Peyer's patch (tissue), 4 donors: ENCODE data around the gene GDAP1L1. TPM values are rescaled to one million over a fixed set of nuclear protein-coding genes. Genes with fewer than 3 reads are reported as not detected.

ENCODE experiments used
- DNase-seq, 3 donors: peaks; one replicate each; pipeline ENCODE4 v3.0.0-alpha.2; 2017 to 2019
- H3K27ac ChIP-seq, 4 donors: fragments of 200-600 bp; sonication (generic); one replicate each; pipeline ENCODE4 v1.5.1; 2016 to 2019
- H3K27me3 ChIP-seq, 2 donors: fragments of 200-600 bp; sonication (generic); one replicate each; pipeline ENCODE4 v1.5.1; 2019
- H3K36me3 ChIP-seq, 3 donors: fragments of 200-600 bp; sonication (generic); one replicate each; pipeline ENCODE4 v1.5.1; 2016 to 2019
- H3K4me1 ChIP-seq, 4 donors: fragments of 200-600 bp; sonication (generic); one replicate each; pipeline ENCODE4 v1.5.1; 2016 to 2019
- H3K4me3 ChIP-seq, 4 donors: fragments of 200-600 bp; sonication (generic); 1 replicate in 3 of 4; 2 replicates in 1 of 4; pipeline ENCODE4 v1.5.1; 2016 to 2019; ENCODE audit warnings: mild to moderate bottlenecking in 1 of 4
- H3K9me3 ChIP-seq, 4 donors: fragments of 200-600 bp; sonication (generic); one replicate each; pipeline ENCODE4 v1.5.1; 2016 to 2019; ENCODE audit warnings: mild to moderate bottlenecking in 1 of 4
- POLR2A ChIP-seq, 2 donors: fragments of 450-650 bp; IDR thresholded peaks; one replicate each; pipeline ENCODE4 v1.5.1; 2017; ENCODE audit warnings: antibody characterized with exemption in 2 of 2, mild to moderate bottlenecking in 2 of 2, moderate library complexity in 2 of 2
- total RNA-seq, 4 donors: library from RNA; depleted of rRNA; stranded (reverse); fragments of >200 nt; gene quantifications; one replicate each; pipeline ENCODE4 v1.1.0, GENCODE V29; 2016
- TF ChIP-seq, protein P1 (sequence below), 6 experiments: fragments of 450-650 bp in 4 of 6; fragments of 200-600 bp in 2 of 6; sonication (generic) in 1 of 6; IDR thresholded peaks; one replicate each; pipeline ENCODE4 v1.5.1; 2017 to 2019; ENCODE audit warnings: antibody characterized with exemption in 6 of 6, mild to moderate bottlenecking in 3 of 6, moderate library complexity in 1 of 6

The GDAP1L1 gene
- total RNA-seq, 4 donors from 2014 or later, result 1.2 to 2.3 TPM; not detected in 2

DNA sequence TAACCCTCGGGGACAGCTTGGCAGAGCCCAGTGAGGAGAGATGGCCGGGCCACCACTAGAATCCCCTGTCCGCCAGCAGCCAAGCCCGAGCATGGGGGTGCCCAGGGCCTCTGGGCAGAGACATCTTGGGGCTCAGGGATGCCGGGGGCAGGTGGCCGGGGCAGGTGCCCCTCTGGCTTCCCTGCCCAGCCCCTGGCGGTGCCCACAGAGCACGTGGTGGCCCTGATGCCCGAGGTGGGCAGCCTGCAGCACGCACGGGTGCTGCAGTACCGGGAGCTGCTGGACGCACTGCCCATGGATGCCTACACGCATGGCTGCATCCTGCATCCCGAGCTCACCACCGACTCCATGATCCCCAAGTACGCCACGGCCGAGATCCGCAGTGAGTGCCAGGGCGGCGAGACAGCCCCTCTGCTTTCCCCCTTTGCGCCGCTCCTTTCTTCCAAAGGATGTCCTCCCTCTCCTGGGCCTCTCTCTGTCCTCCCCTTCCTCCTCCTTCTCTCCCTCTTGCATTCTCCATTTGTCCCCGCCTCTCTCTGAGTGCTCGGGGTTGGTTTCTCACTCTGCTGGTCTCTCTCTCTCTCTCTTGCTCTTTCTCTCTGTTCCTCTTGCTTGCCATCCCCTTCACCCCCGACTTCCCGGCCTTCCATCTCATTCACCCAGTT lies 11.2 kb downstream of the GDAP1L1 start:
- TF ChIP-seq, protein P1, sequence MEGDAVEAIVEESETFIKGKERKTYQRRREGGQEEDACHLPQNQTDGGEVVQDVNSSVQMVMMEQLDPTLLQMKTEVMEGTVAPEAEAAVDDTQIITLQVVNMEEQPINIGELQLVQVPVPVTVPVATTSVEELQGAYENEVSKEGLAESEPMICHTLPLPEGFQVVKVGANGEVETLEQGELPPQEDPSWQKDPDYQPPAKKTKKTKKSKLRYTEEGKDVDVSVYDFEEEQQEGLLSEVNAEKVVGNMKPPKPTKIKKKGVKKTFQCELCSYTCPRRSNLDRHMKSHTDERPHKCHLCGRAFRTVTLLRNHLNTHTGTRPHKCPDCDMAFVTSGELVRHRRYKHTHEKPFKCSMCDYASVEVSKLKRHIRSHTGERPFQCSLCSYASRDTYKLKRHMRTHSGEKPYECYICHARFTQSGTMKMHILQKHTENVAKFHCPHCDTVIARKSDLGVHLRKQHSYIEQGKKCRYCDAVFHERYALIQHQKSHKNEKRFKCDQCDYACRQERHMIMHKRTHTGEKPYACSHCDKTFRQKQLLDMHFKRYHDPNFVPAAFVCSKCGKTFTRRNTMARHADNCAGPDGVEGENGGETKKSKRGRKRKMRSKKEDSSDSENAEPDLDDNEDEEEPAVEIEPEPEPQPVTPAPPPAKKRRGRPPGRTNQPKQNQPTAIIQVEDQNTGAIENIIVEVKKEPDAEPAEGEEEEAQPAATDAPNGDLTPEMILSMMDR (IDR thresholded peaks at IDR 0.05), result no peak
- no peak for TF ChIP-seq POLR2A (IDR thresholded peaks at IDR 0.05)

GRCh38 chr20:44264287-44264686 lies 17.2 kb downstream of the GDAP1L1 start:
- Histone ChIP-seq H3K9me3 (no peaks in the 10 kb centered on the region), H3K36me3 (no peaks in the 10 kb centered on the region), H3K27ac (no peak overlapping the region), H3K4me1 (no peaks in the 10 kb centered on the region), H3K27me3 (no peaks in the 10 kb centered on the region), H3K4me3 (no peak overlapping the region)
- TF ChIP-seq, protein P1 (IDR thresholded peaks at IDR 0.05), result no peak
- TF ChIP-seq POLR2A (IDR thresholded peaks at IDR 0.05), result no peak
- DNase-seq, result no peak

More for the DNA sequence above, 11.2 kb downstream of the GDAP1L1 start:
- no peaks in the 10 kb centered on the region for H3K9me3 ChIP-seq
- no peak overlapping the region for H3K4me3 ChIP-seq
- no peaks in the 10 kb centered on the region for H3K27me3 ChIP-seq
- no peak for DNase-seq
- H3K36me3 ChIP-seq, result no peaks in the 10 kb centered on the region
- no peaks in the 10 kb centered on the region for H3K4me1 ChIP-seq
- H3K27ac ChIP-seq, result no peak overlapping the region

DNA sequence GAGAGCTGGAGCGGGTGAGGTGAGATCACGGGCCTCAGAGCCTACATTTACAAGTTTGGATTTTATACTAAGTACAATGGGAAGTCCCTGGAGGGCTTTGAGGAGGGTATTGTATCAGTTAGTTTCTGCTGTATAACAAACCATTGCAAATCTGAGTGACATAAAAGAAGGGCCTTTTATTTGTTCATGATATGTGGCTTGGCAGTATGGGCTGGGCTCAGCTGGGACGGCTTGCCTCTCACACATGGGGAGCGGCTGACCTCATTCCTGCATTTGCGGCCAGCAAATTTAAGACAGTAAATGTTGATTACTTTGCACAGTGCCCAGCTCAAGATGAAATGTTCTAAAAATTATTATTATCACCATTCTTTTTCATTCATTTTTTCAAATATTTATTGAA lies 21.7 kb downstream of the GDAP1L1 start:
- Histone ChIP-seq H3K4me3 (no peak overlapping the region), H3K27me3 (no peaks in the 10 kb centered on the region), H3K9me3 (no peaks in the 10 kb centered on the region), H3K4me1 (no peaks in the 10 kb centered on the region), H3K36me3 (no peaks in the 10 kb centered on the region), H3K27ac (no peak overlapping the region)
- TF ChIP-seq, protein P1 (IDR thresholded peaks at IDR 0.05), result no peak
- TF ChIP-seq POLR2A (IDR thresholded peaks at IDR 0.05), result no peak
- DNase-seq, result no peak

DNA sequence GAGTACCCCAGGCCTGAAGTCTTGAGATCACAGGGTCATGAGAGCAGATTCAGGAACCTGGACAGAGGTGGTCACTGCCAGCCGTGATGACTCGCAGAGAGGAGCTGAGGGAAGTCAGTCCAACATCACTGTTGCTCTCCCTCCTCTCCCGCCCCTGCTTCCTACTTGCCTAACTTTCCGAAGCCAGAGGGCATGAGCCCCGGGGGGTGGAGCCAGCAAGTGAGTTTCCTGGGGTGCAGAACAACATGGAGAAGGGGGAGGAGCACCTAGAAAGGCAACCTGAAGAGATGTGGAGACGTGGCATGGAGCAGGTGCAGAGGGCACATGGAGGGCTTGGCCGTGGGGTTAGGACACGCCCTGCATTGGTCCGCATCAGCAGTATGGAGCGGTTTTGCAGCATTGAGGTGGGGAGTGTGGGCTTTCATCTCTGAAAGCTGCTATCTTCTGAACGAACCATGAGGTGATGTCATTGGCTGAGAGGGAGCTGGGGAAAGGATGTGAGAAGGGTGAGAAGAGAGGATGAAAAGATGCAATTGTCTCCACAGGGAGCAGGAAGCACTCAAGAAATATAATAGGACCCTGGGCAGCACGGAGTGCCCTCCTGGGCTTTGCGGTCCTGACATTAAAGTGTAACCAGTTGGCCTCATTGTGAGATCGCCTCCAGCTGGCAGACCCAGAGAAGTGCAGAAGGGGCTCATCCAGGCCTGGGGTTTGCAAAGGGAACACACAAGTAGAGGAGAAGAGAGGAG lies 25.0 kb downstream of the GDAP1L1 start:
- no peak overlapping the region for H3K4me3 ChIP-seq
- H3K9me3 ChIP-seq, result no peaks in the 10 kb centered on the region
- TF ChIP-seq, protein P1 (IDR thresholded peaks at IDR 0.05), result peak in 1 of 6 experiments; percentile 3
- TF ChIP-seq POLR2A (IDR thresholded peaks at IDR 0.05), result no peak
- H3K4me1 ChIP-seq, result no peaks in the 10 kb centered on the region
- H3K27ac ChIP-seq, result no peak overlapping the region
- H3K36me3 ChIP-seq, result no peaks in the 10 kb centered on the region
- DNase-seq, result no peak
- H3K27me3 ChIP-seq, result no peaks in the 10 kb centered on the region

DNA sequence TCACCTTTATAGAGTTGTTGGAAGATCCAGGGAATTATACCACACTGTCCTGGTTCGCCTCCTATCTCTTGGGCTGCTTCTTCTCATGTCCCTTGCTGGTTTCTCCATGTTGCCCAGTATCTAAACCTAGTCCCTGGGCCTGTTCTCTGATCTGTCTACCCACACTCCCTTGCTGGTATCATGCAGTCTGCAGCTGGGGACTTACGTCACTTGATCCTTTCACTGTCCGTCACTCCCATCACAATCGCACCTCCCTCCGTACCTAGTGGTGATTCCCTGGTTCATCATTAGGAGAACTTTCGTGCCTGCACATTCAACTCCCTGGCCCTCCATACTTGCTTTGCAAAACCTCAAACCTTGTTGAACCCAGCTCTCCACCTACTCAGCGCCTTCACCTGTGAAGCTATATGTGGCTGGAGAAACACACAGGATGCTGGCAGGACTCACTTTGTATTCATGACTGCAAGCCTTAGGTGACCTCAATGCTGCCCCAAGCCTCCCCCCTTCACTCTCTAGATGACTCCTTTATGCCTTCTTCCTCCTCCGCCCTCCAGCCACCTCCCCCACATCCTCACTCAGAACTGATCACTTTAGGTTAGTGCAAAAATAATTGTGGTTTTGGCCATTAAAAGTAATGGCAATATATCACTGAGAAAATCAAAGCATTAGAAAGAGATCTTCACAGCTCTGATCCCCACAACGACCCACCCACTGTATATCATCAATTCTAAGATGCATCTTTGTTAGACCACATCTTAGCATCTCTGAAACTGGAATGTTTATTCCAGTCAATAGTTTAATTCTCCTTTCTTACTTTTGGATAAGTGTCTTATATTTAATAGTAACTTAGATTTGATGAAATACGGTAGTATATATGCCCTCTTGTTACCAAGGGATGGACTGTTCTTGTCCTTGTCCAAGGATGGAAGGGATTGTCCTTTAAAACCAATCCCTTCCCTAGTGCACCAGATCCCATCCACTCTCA lies 26.4 kb downstream of the GDAP1L1 start:
- TF ChIP-seq POLR2A (IDR thresholded peaks at IDR 0.05), result no peak
- TF ChIP-seq, protein P1 (IDR thresholded peaks at IDR 0.05), result no peak
- no peak for DNase-seq
- no peaks in the 10 kb centered on the region for H3K9me3 ChIP-seq
- H3K4me1 ChIP-seq, result no peaks in the 10 kb centered on the region
- no peaks in the 10 kb centered on the region for H3K27me3 ChIP-seq
- H3K27ac ChIP-seq, result no peak overlapping the region
- no peaks in the 10 kb centered on the region for H3K36me3 ChIP-seq
- H3K4me3 ChIP-seq, result no peak overlapping the region
